Adrenal gland (tissue), 12 donors: Measurements from ENCODE around the gene RGS6. TPM values are rescaled to one million over a fixed set of nuclear protein-coding genes. Genes with fewer than 3 reads are reported as not detected.

Experiments
- DNase-seq, 7 donors: peaks; one replicate each; pipeline ENCODE4 v3.0.0-alpha.2; 2019 to 2020
- H3K27ac ChIP-seq, 5 donors: fragments of 200-600 bp; sonication (generic) in 4 of 5; 1 replicate in 3 of 5; 2 replicates in 2 of 5; pipeline versions ENCODE4 v1.5.1 to v1.8.0; 2016 to 2020; ENCODE audit warnings: mild to moderate bottlenecking in 1 of 5
- H3K27me3 ChIP-seq: fragments of 200-600 bp; 2 replicates; pipeline ENCODE4 v1.8.0; 2021
- H3K36me3 ChIP-seq, 2 donors: fragments of 200-600 bp; replicated peaks in 1 of 2; 1 replicate in 1 of 2; 2 replicates in 1 of 2; pipeline versions ENCODE4 v1.5.1 to v1.8.0; 2018 to 2022
- H3K4me1 ChIP-seq, 2 donors: fragments of 200-600 bp; replicated peaks in 1 of 2; 1 replicate in 1 of 2; 2 replicates in 1 of 2; pipeline versions ENCODE4 v1.5.1 to v1.8.0; 2018 to 2021
- H3K4me3 ChIP-seq, 4 donors: fragments of 200-600 bp; sonication (generic) in 3 of 4; one replicate each; pipeline ENCODE4 v1.5.1; 2016 to 2018
- H3K9me3 ChIP-seq, 3 donors: fragments of 200-600 bp; sonication (generic) in 1 of 3; replicated peaks in 1 of 3; 1 replicate in 2 of 3; 2 replicates in 1 of 3; pipeline versions ENCODE4 v1.5.1 to v1.8.0; 2016 to 2021
- POLR2A ChIP-seq, 2 donors: fragments of 450-650 bp; IDR thresholded peaks; one replicate each; pipeline ENCODE4 v1.6.1; 2017; ENCODE audit warnings: antibody characterized with exemption in 2 of 2, mild to moderate bottlenecking in 2 of 2, moderate library complexity in 1 of 2
- WGBS, 4 donors: extraction: QIAGEN DNeasy Blood & Tissue Kit in 2 of 4; methylation state at CpG; one replicate each; pipeline versions ENCODE4 v1.1.5 to v1.1.7; 2013 to 2017; 5-methylcytosine and 5-hydroxymethylcytosine counted together
- intact Hi-C, 2 donors: fragments of 100-400 bp; cut with DNase I; formaldehyde crosslinking; loops; one replicate each; pipeline versions ENCODE4 v1.14.1 to v1.15.0; 2022 to 2023
- polyA plus RNA-seq, 3 donors: library from polyadenylated mRNA; stranded (reverse); fragments of 200-250 nt in 2 of 3; fragments of 350-450 nt in 1 of 3; fragmentation: Illumina TruSeq in 1 of 3; extraction: RNeasy Lipid Tissue Mini Kit (QIAGEN cat#74804) in 1 of 3; gene quantifications; one replicate each; pipeline ENCODE4 v1.2.3, GENCODE V29; 2013 to 2014
- total RNA-seq, 9 donors: library from RNA; depleted of rRNA in 4 of 9; stranded (reverse); fragments of >200 nt in 4 of 9; fragments of 120-200 nt in 1 of 9; fragmentation: NEBNext Ultra II Directional in 1 of 9; extraction: Animal tissue kit (Norgen Biotek cat#: 25700) in 1 of 9; gene quantifications; one replicate each; pipeline versions ENCODE4 v1.1.0 to v1.2.4, GENCODE V29; 2013 to 2023
- TF ChIP-seq, protein P1 (sequence below), 6 experiments: fragments of 450-650 bp in 4 of 6; fragments of 200-600 bp in 2 of 6; sonication (generic) in 1 of 6; IDR thresholded peaks; 1 replicate in 5 of 6; 2 replicates in 1 of 6; pipeline versions ENCODE4 v1.5.1 to v1.8.0; 2016 to 2021; ENCODE audit warnings: antibody characterized with exemption in 6 of 6, mild to moderate bottlenecking in 2 of 6, moderate library complexity in 1 of 6
- donor health status: healthy with polysubstance abuse.
- donor health status: Bipolar disorder and iron deficiency.
- donor health status: DM: yes; HTN: yes; CAD: no.
- donor health status: DM: no; HTN: no; CAD: no.
- donor health status: DM: no; HTN: no; CAD: no.
- donor health status: DM: yes; HTN: yes; CAD: no.

Gene RGS6
- total and polyA plus RNA-seq, 12 donors, result 0.06 to 4.3 (median 0.41) TPM; not detected in 1

DNA sequence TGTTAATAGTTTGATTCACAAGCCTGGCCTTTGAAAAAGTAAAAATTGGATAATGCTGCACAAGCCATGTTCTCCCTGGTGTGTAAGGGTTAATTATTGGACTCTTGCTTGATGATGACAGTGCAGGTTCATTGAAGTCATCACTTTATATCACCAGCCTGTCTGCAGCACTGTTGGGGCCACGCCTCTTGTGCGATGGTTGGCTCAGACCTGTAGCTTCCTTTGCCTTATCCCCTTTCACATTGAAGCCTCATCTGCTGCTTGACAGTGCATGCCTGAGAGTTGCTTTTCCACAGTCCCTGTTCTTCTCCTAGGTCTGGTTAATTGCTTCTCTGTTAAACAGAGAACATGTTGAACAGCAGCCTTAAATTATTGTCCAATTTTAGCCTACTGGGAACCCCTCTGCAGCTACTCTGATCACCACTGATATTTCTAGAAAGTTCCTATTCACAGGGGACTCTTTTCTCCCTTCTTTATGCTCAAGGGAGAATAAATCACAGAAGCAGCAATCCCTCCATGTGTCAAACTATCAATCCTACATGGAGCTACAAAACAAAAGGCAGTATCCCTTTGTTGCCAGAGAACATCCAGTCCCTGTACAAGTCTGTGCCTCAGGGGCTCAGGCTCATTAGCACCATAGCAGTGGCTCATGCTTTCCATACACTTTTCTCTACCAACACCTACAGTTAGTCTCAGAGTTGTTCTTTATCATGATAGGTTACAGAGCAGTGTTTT lies 322.1 kb downstream of the RGS6 start:
- intact Hi-C loops, result no loop called here
- TF ChIP-seq, protein P1, sequence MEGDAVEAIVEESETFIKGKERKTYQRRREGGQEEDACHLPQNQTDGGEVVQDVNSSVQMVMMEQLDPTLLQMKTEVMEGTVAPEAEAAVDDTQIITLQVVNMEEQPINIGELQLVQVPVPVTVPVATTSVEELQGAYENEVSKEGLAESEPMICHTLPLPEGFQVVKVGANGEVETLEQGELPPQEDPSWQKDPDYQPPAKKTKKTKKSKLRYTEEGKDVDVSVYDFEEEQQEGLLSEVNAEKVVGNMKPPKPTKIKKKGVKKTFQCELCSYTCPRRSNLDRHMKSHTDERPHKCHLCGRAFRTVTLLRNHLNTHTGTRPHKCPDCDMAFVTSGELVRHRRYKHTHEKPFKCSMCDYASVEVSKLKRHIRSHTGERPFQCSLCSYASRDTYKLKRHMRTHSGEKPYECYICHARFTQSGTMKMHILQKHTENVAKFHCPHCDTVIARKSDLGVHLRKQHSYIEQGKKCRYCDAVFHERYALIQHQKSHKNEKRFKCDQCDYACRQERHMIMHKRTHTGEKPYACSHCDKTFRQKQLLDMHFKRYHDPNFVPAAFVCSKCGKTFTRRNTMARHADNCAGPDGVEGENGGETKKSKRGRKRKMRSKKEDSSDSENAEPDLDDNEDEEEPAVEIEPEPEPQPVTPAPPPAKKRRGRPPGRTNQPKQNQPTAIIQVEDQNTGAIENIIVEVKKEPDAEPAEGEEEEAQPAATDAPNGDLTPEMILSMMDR (IDR thresholded peaks at IDR 0.05), result no peak
- no peak for TF ChIP-seq POLR2A (IDR thresholded peaks at IDR 0.05)
- Histone ChIP-seq H3K4me1 (no peaks in the 10 kb centered on the region), H3K27ac (no peak overlapping the region), H3K36me3 (no peaks in the 10 kb centered on the region), H3K9me3 (no peaks in the 10 kb centered on the region), H3K27me3 (no peaks in the 10 kb centered on the region), H3K4me3 (no peak overlapping the region)
- DNase-seq, result peak in 1 of 7 donors; percentile 68
- 49 to 69% (median 64%) methylated on average over 2 of the region's 2 CpGs for WGBS, 4 donors

DNA sequence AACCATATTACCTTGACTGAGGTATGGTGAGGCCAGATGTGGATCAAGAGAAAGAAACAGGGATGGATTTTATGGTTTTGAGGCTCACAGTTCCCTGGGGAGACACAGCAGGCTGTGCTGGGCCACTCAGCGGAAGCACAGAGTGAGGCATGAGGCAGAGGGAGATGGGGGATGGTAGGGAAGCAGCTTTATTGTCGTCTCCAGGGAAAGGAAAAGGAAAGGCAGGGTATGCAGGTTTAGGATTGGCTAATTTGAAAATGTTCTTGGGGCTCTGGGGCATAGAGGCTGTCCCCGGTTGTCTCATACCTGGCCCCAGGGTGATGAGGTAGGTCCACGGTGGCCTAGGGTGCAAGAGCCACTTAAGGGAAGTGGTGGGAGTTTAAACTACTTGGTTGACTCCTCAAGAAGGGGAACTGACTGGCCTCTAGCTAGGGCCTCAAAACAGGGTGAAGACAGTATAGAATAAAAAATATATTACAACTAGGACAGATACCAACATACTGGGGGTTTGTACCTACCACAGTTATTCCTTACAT lies 322.8 kb downstream of the RGS6 start:
- H3K9me3 ChIP-seq, result no peaks in the 10 kb centered on the region
- 64 to 82% (median 75%) methylated on average over 4 of the region's 4 CpGs for WGBS, 4 donors
- no peak for DNase-seq
- no peak overlapping the region for H3K4me3 ChIP-seq
- no peaks in the 10 kb centered on the region for H3K27me3 ChIP-seq
- intact Hi-C loops, result no loop called here
- TF ChIP-seq, protein P1 (IDR thresholded peaks at IDR 0.05), result no peak
- TF ChIP-seq POLR2A (IDR thresholded peaks at IDR 0.05), result no peak
- H3K27ac ChIP-seq, result no peak overlapping the region
- H3K4me1 ChIP-seq, result no peaks in the 10 kb centered on the region
- no peaks in the 10 kb centered on the region for H3K36me3 ChIP-seq

DNA sequence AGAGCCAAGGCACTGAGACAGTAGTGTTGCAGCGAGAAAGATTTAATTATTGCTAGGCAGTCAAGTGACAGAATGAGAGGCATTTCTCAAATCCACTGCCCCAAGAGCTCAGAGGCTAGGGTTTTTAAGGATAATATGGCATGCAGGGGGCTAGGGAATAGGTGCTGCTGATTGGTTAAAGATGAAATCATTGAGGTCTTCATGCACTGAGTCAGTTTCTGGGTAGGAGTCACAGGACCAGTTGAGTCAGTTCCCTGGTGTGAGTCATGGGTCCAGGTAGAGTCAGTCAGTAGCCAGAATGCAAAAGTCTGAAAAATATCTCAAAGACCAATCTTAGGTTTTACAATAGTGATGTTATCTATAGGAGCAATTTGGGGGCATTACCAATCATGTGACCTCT lies 323.8 kb downstream of the RGS6 start:
- WGBS, 4 donors, result 36 to 100% (median 94%) methylated on average over 1 of the region's 1 CpG
- Histone ChIP-seq H3K27me3 (no peaks in the 10 kb centered on the region), H3K4me3 (no peak overlapping the region), H3K27ac (no peak overlapping the region), H3K4me1 (no peaks in the 10 kb centered on the region), H3K9me3 (no peaks in the 10 kb centered on the region), H3K36me3 (no peaks in the 10 kb centered on the region)
- TF ChIP-seq, protein P1 (IDR thresholded peaks at IDR 0.05), result no peak
- no peak for TF ChIP-seq POLR2A (IDR thresholded peaks at IDR 0.05)
- intact Hi-C loops, result no loop called here
- no peak for DNase-seq

DNA sequence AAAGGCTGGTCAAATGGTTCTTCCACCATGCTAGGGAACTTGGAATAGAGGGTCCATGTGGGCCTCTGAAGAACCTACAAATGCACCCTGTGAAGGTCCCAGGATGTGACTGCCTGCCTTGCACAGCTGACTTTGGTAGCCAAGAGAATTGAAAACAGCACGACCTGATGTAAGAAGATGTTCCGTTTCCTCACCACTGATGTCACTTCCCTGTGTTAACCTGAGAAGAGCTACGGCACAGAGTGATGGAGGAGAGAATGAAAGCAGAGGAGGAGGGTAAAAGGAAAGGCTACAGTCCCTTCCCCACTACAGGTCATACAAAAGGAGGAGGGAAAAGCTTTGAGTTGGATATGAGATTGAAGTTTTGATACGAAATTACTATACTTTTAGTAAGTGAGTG lies 328.8 kb downstream of the RGS6 start:
- 62 to 73% (median 68%) methylated on average over 4 of the region's 4 CpGs for WGBS, 4 donors
- intact Hi-C loops, result no loop called here
- TF ChIP-seq, protein P1 (IDR thresholded peaks at IDR 0.05), result no peak
- TF ChIP-seq POLR2A (IDR thresholded peaks at IDR 0.05), result no peak

More for the DNA sequence above, 328.8 kb downstream of the RGS6 start:
- H3K9me3 ChIP-seq, result no peaks in the 10 kb centered on the region
- no peaks in the 10 kb centered on the region for H3K4me1 ChIP-seq
- no peak overlapping the region for H3K27ac ChIP-seq
- DNase-seq, result no peak
- no peaks in the 10 kb centered on the region for H3K27me3 ChIP-seq
- H3K4me3 ChIP-seq, result no peak overlapping the region
- no peaks in the 10 kb centered on the region for H3K36me3 ChIP-seq
